HepG2 (cell line): ENCODE results near the gene TRIM66. TPM values are rescaled to one million over a fixed set of nuclear protein-coding genes. Genes with fewer than 3 reads are reported as not detected.

Experiments
- ARID5B ChIP-seq: IDR thresholded peaks from 2 replicates; pipeline ENCODE4 v1.4.0; 2020; ENCODE audit warnings: mild to moderate bottlenecking, missing genetic modification reagents
- ATF3 ChIP-seq: sonication (generic); formaldehyde crosslinking; IDR thresholded peaks from 2 replicates; pipeline ENCODE4 v1.4.0; 2020; ENCODE audit warnings: missing genetic modification reagents
- BCL6 ChIP-seq: IDR thresholded peaks from 2 replicates; pipeline ENCODE4 v1.6.1; 2016; ENCODE audit warnings: missing genetic modification reagents, missing compliant biosample characterization
- CSRNP2 ChIP-seq: sonication (generic); formaldehyde crosslinking; conservative IDR thresholded peaks from 2 replicates; pipeline ENCODE4 v1.8.0; 2022; ENCODE audit warnings: low read depth, missing genetic modification reagents
- EHMT2 ChIP-seq: fragments of 200-600 bp; sonication (generic); IDR thresholded peaks from 2 replicates; pipeline ENCODE4 v1.7.0; 2017; ENCODE audit warnings: antibody characterized with exemption, low read depth, low read length, borderline replicate concordance
- GABPA ChIP-seq, 2 experiments: IDR thresholded peaks; 2 replicates each; pipeline ENCODE4 v1.6.1; 2011 to 2016; ENCODE audit warnings: low read depth in 2 of 2, low read length in 1 of 2, missing biosample characterization in 1 of 2, missing genetic modification characterization in 1 of 2
- GMEB1 ChIP-seq: sonication (generic); formaldehyde crosslinking; IDR thresholded peaks from 2 replicates; pipeline ENCODE4 v1.5.1; 2020; ENCODE audit warnings: missing genetic modification reagents, mild to moderate bottlenecking, borderline replicate concordance
- KAT7 ChIP-seq: IDR thresholded peaks from 2 replicates; pipeline ENCODE4 v1.6.1; 2018; ENCODE audit warnings: borderline replicate concordance, missing compliant biosample characterization
- MAFK ChIP-seq, 2 experiments: IDR thresholded peaks in 1 of 2; conservative IDR thresholded peaks in 1 of 2; 2 replicates each; pipeline ENCODE4 v1.6.1; 2011; ENCODE audit warnings: improper control_type of control experiment in 2 of 2, low read length in 2 of 2
- MED8 ChIP-seq: sonication (generic); formaldehyde crosslinking; IDR thresholded peaks from 2 replicates; pipeline ENCODE4 v1.8.1; 2023; ENCODE audit warnings: mild to moderate bottlenecking, missing genetic modification reagents; ENCODE audit not compliant: insufficient replicate concordance
- MXD3 ChIP-seq: IDR thresholded peaks from 2 replicates; pipeline ENCODE4 v1.6.1; 2016; ENCODE audit warnings: mild to moderate bottlenecking, missing biosample characterization, missing genetic modification reagents
- MYC ChIP-seq: sonication (generic); formaldehyde crosslinking; IDR thresholded peaks from 2 replicates; pipeline ENCODE4 v1.9.0; 2021; ENCODE audit warnings: missing genetic modification reagents, borderline replicate concordance
- PITX1 ChIP-seq: sonication (generic); formaldehyde crosslinking; IDR thresholded peaks from 2 replicates; pipeline ENCODE4 v1.5.1; 2020; ENCODE audit warnings: mild to moderate bottlenecking, missing genetic modification reagents
- POGK ChIP-seq: sonication (generic); formaldehyde crosslinking; conservative IDR thresholded peaks from 2 replicates; pipeline ENCODE4 v1.8.0; 2022; ENCODE audit warnings: mild to moderate bottlenecking, moderate library complexity, missing genetic modification reagents
- PREB ChIP-seq: sonication (generic); formaldehyde crosslinking; IDR thresholded peaks from 2 replicates; pipeline ENCODE4 v1.4.0; 2020; ENCODE audit warnings: missing genetic modification reagents
- RORA ChIP-seq: sonication (generic); formaldehyde crosslinking; IDR thresholded peaks from 2 replicates; pipeline ENCODE4 v1.5.0; 2020; ENCODE audit warnings: mild to moderate bottlenecking, missing genetic modification reagents, moderate library complexity
- ZMAT5 ChIP-seq: sonication (generic); formaldehyde crosslinking; IDR thresholded peaks from 2 replicates; pipeline ENCODE4 v1.5.0; 2020; ENCODE audit warnings: mild to moderate bottlenecking, low read depth, missing genetic modification reagents, borderline replicate concordance
- polyA plus RNA-seq, 8 experiments: library from polyadenylated mRNA; depleted of rRNA in 3 of 8; stranded (reverse) in 7 of 8; unstranded in 1 of 8; fragments of >200 nt; fragmentation: Illumina TruSeq in 4 of 8; extraction: Trizol in 4 of 8; gene quantifications; 2 replicates each; pipeline versions ENCODE4 v1.2.1 to v1.2.3, GENCODE V29; 2011 to 2016; ENCODE audit warnings: low read depth in 4 of 8, missing spikeins in 1 of 8, mixed read lengths in 1 of 8; ENCODE audit not compliant: insufficient read depth in 1 of 8
- total RNA-seq, 5 experiments: library from RNA; depleted of rRNA; stranded (reverse); fragments of >200 nt; fragmentation: Illumina TruSeq; extraction: Trizol; gene quantifications; 2 replicates each; pipeline ENCODE4 v1.2.3, GENCODE V29; 2016; ENCODE audit warnings: low read depth in 1 of 5

Gene TRIM66
- total and polyA plus RNA-seq, 2 of the 13 experiments (the other 11 are each of a cell fraction or from before 2014, with no cell fraction given), result 4.9 to 6.1 TPM

GRCh38 chr11:8584511-8584910 is 98.0 kb downstream of the TRIM66 start (continued):
- TF ChIP-seq POGK (CRISPR knock-in tag) (no peak), EHMT2 (no peak), PITX1 (CRISPR knock-in tag) (no peak), PREB (no peak), MYC (CRISPR knock-in tag) (no peak), KAT7 (no peak), MAFK (conservative IDR thresholded peaks at IDR 0.05 in 1 of 2, IDR thresholded peaks at IDR 0.05 in 1 of 2; ENCODE audit: low read length in 2 of 2) (peak; percentile 80 to 87), MED8 (no peak), CSRNP2 (CRISPR knock-in tag) (no peak), BCL6 (no peak), MXD3 (CRISPR knock-in tag) (no peak), RORA (CRISPR knock-in tag) (no peak), GABPA (IDR thresholded peaks at IDR 0.05; ENCODE audit: low read depth, low read length) (no peak), GABPA (CRISPR knock-in tag; IDR thresholded peaks at IDR 0.05; ENCODE audit: low read depth) (no peak), ATF3 (no peak), ZMAT5 (no peak), ARID5B (no peak), GMEB1 (CRISPR knock-in tag) (no peak)
